Activated naive CD8-positive, alpha-beta T cell treated with anti-CD3 and anti-CD28 coated beads, Interleukin-2, amount 50 U/mL, for 24 hours (primary cell): Measurements from ENCODE around the gene CACNA1I.
A peak's percentile ranks its signal among the peaks of the same experiment; 100 is the strongest.

ENCODE experiments used
- ATAC-seq: fragments of 150-1000 bp; cut with Tn5 transposase; one replicate; pipeline ENCODE4 v1.10.0; 2021
- DNase-seq: peaks from one replicate; pipeline ENCODE4 v3.0.0; 2021
- H3K27ac Mint-ChIP-seq: one replicate; pipeline ENCODE4 v1.8.0; 2021; ENCODE audit warnings: mild to moderate bottlenecking, mixed read lengths
- H3K27me3 Mint-ChIP-seq: one replicate; pipeline ENCODE4 v1.8.0; 2021; ENCODE audit warnings: mixed read lengths
- H3K36me3 Mint-ChIP-seq: one replicate; pipeline ENCODE4 v1.8.0; 2021; ENCODE audit warnings: low read depth, mixed read lengths
- H3K4me1 Mint-ChIP-seq: one replicate; pipeline ENCODE4 v1.8.0; 2021; ENCODE audit warnings: mixed read lengths
- H3K4me3 Mint-ChIP-seq: one replicate; pipeline ENCODE4 v1.8.0; 2021; ENCODE audit warnings: mild to moderate bottlenecking, moderate library complexity, mixed read lengths
- H3K9me3 Mint-ChIP-seq: one replicate; pipeline ENCODE4 v1.8.0; 2021; ENCODE audit warnings: mixed read lengths

The CACNA1I gene

DNA sequence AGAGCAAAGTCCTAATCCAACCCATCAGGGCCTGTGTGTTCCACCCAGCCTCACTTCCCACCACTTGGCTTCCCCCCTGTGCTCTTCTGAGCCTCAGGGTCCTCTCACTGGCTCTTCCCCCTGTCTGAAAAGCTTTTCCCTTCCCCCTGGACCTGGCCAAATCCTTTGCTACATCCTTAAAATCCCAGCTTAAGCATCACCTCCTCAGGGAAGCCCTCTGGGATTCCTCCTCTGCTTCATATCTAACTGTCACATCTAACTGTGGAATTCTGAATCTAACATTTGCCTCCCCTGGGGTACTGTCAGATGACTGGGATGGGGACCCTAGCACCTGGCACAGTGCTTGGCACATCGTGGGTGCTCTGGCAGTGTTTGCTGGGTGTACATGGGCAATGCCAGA is 985 bp downstream of the CACNA1I start:
- peaks cover 14% of the 10 kb centered on the region for H3K4me1 Mint-ChIP-seq
- H3K27ac Mint-ChIP-seq = no peak overlapping the region
- no peaks in the 10 kb centered on the region for H3K9me3 Mint-ChIP-seq
- no peaks in the 10 kb centered on the region for H3K36me3 Mint-ChIP-seq
- H3K27me3 Mint-ChIP-seq = no peaks in the 10 kb centered on the region
- ATAC-seq = no peak
- no peak for DNase-seq
- H3K4me3 Mint-ChIP-seq = no peak overlapping the region

DNA sequence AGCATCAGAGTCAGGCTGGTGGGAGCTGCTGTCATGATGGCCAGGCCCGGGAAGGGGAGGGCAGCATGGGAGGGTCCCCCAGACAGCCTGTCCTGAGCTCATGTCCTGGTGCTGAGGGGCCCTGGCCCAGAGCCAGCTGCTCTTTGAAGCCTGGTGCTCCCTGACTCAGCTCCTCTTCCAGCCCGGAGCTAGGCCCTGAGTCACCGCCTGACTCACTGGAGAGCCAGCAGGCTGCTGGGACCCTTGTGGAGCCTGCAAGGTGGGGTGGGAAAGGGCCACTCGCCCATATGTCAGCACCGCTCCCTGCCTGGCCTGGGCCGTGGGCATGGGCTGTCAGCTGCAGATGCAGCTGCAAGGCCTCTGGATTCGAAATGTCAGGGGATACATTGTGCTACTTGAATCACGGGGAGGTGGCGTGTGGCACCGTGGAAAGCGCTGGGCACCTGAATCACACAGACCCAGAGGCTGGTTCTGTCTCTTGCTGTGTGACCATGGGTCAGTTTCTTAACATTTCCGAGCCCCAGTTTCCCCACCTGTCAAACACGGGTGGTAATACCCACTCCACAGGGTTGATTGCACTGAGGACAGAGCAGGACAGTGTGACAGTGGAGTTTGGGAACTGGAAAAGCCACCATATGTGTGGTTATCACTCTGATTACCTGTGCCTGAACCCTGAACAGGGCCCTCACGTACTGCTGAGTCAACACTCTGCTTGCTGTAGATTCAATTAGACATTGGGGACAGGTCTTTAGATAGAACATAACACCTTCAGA is 4.4 kb downstream of the CACNA1I start:
- no peak overlapping the region for H3K4me3 Mint-ChIP-seq
- ATAC-seq = peak; percentile 9
- H3K4me1 Mint-ChIP-seq = no peaks in the 10 kb centered on the region
- DNase-seq = no peak
- no peaks in the 10 kb centered on the region for H3K36me3 Mint-ChIP-seq
- H3K27me3 Mint-ChIP-seq = peaks cover 14% of the 10 kb centered on the region
- no peak overlapping the region for H3K27ac Mint-ChIP-seq
- no peaks in the 10 kb centered on the region for H3K9me3 Mint-ChIP-seq

DNA sequence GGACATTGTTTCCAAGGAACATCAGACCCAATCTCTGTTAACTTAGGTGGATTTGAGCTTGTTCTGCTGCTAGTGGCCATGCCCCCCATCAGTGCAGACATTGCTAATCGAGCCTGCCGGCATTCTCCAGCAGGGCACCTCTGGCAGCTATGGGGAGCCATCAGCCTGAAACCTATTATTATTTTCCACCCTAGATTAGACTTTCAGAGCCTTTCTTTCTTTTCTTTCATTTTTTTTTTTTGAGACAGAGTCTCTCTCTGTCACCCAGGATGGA is 4.9 kb downstream of the CACNA1I start:
- Mint-ChIP-seq H3K4me3 (no peak overlapping the region), H3K27me3 (peaks cover 16% of the 10 kb centered on the region), H3K27ac (no peak overlapping the region), H3K36me3 (no peaks in the 10 kb centered on the region), H3K9me3 (no peaks in the 10 kb centered on the region), H3K4me1 (no peaks in the 10 kb centered on the region)
- DNase-seq = no peak
- ATAC-seq = no peak

DNA sequence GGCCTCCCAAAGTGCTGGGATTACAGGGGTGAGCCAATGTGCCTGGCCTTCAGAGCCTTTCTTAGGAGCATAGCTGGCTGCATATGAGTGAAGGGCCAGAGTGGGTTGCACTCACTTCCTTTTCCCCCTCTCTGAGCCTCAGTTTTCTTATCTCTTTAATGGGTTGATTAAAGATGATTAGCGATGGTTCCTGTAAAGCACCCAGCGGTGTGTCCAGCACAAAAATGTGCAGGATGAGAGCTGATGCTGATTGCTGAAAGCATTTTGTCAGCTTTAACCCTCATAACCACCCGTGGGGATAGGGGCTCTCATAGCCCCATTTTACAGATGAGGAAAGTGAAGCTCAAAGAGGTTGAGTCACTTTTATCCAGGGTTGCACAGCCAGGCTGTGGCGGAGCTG is 5.5 kb downstream of the CACNA1I start:
- Mint-ChIP-seq H3K27ac (no peak overlapping the region), H3K36me3 (no peaks in the 10 kb centered on the region), H3K27me3 (peaks cover 17% of the 10 kb centered on the region), H3K9me3 (no peaks in the 10 kb centered on the region), H3K4me1 (no peaks in the 10 kb centered on the region), H3K4me3 (no peak overlapping the region)
- ATAC-seq (no peak), DNase-seq (no peak)

DNA sequence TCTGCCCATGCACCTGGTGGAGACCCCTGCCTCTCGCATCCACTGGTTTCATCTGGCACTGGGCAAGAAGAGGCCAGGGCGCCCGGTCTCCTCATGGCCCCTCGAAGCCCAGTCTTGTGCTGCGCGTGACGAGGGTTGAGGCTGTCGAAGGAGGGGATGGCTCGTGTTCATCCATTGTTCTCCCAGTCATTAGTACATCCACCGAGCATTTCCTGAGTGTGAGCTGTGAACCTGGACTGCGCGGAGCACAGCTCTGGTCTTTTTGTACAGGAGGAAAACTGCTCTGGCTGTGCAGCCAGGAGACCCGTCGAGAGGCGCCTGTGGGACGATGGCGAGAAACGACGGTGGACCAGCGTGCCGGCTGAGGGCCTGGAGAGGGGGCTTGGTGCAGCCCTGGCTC is 6.8 kb downstream of the CACNA1I start:
- ATAC-seq (no peak), DNase-seq (no peak)
- H3K4me1 Mint-ChIP-seq = no peaks in the 10 kb centered on the region
- H3K27ac Mint-ChIP-seq = no peak overlapping the region
- H3K27me3 Mint-ChIP-seq = peaks cover 17% of the 10 kb centered on the region
- no peak overlapping the region for H3K4me3 Mint-ChIP-seq
- H3K36me3 Mint-ChIP-seq = no peaks in the 10 kb centered on the region
- H3K9me3 Mint-ChIP-seq = no peaks in the 10 kb centered on the region

DNA sequence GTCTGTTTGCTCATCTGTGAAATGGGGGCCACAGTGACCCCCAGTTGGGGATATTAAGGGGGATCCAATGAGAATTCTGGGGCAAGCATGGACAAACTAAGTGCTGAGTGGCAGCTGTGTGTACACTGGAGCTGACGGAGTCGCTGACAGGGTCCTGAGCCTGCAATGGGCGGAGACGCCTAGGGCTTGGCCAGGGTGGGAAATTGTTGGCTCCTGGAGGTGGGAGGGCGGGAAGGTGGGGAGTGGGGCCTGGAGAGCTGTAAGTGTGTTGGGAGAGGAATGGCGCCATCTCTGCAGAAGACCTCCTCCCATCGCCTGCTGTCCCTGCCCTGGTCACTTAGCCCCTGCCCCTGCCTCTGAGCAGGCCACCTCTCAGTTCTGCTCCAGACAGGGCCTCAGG is 7.3 kb downstream of the CACNA1I start:
- DNase-seq = no peak
- Mint-ChIP-seq H3K27ac (no peak overlapping the region), H3K27me3 (peaks cover 17% of the 10 kb centered on the region), H3K4me3 (no peak overlapping the region), H3K4me1 (no peaks in the 10 kb centered on the region), H3K36me3 (no peaks in the 10 kb centered on the region), H3K9me3 (peaks cover 3% of the 10 kb centered on the region)
- no peak for ATAC-seq

DNA sequence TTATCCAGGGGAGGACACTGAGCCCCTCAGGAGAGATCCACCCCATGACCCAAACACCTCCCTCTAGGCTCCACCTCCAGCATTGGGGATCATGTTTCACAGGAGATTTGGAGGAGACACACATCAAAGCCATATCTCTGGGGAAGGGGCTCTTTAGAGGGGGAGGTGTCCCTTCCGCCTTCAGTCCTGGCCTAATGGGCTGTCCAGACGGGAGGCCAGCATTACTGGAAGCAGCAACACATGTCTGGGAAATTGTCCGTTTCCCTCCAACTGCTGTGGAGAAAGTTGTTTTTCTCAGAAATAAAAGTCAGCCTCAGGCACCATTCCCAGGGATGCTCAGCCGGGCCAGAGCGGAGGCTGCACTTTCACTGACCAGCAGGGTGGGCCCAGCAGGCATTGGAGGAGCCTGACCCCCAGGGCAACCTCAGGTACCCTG is 9.5 kb downstream of the CACNA1I start:
- ATAC-seq (no peak), DNase-seq (no peak)
- Mint-ChIP-seq H3K9me3 (peaks cover 10% of the 10 kb centered on the region), H3K36me3 (no peaks in the 10 kb centered on the region), H3K4me3 (no peak overlapping the region), H3K27me3 (peaks cover 20% of the 10 kb centered on the region), H3K27ac (no peak overlapping the region), H3K4me1 (no peaks in the 10 kb centered on the region)

DNA sequence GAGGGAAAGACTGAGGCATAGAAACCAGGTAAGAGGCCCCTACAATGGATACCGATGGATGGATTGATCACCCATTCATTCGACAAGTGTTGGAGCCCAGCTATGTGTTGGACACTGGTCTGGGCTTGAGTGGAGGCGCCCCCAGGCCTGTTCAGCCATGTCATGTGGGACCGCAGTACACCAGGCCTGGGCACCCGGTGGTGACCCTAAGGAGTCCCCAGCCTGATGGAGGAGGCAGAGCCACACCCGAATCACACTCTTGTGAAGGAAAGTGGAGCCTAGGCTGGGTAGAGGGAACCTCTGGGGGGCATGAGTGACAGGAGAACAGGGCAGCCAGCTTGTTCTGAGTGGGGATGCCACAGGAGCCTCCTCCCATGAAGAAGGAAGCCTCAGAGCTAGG is 10.2 kb downstream of the CACNA1I start:
- no peak overlapping the region for H3K4me3 Mint-ChIP-seq
- DNase-seq (no peak), ATAC-seq (no peak)
- no peak overlapping the region for H3K27ac Mint-ChIP-seq
- H3K27me3 Mint-ChIP-seq = peaks cover 20% of the 10 kb centered on the region
- no peaks in the 10 kb centered on the region for H3K4me1 Mint-ChIP-seq
- peaks cover 10% of the 10 kb centered on the region for H3K9me3 Mint-ChIP-seq
- no peaks in the 10 kb centered on the region for H3K36me3 Mint-ChIP-seq

DNA sequence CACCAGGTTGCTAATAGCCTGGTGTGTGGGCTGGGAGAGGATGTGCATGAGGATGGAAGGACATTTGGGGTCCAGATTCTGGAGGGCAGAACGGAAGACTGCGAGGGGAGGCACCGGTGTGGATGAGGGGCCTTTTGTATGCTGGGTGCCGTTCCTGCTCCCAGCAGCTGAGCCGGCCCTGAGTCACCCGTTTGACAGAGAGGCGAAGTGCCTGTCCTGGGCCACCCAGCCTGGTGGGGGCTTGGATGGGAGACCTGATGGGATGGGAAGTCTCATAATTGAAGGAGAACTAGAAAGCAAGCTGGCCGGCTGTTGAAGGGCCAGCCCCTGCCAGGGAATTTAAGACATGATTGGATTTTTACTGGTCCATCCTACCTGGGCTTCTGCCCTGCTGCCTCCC is 10.8 kb downstream of the CACNA1I start:
- Mint-ChIP-seq H3K4me1 (no peaks in the 10 kb centered on the region), H3K9me3 (peaks cover 10% of the 10 kb centered on the region), H3K27ac (no peak overlapping the region), H3K4me3 (no peak overlapping the region), H3K27me3 (peaks cover 20% of the 10 kb centered on the region), H3K36me3 (no peaks in the 10 kb centered on the region)
- ATAC-seq (no peak), DNase-seq (no peak)

DNA sequence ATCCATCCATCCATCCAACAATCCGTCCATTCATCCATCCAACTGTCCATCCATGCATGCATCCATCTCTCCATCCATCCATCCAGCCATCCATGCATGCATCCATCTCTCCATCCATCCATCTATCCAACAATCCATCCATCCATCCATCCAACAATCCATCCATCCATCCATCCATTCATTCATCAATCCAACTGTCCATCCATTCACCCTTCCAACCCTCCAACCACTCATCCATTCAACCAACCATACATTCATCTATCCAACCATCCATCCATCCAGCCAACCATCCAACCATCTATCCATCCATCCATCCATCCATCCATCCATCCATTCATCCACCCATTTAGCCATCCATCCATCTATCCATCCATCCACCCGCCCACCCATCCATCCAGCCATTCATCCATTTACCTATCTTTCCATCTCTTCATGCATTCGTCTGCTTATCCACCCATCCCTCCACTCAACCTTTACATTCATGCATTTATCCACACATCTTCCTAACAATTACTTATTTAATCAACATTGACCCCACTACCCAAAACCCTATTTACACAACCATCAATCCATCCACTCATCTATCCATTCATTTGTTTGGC is 12.6 kb downstream of the CACNA1I start:
- no peaks in the 10 kb centered on the region for H3K4me1 Mint-ChIP-seq
- DNase-seq (no peak), ATAC-seq (no peak)
- H3K9me3 Mint-ChIP-seq = peaks cover 10% of the 10 kb centered on the region
- H3K4me3 Mint-ChIP-seq = no peak overlapping the region
- H3K27ac Mint-ChIP-seq = no peak overlapping the region
- H3K36me3 Mint-ChIP-seq = no peaks in the 10 kb centered on the region
- H3K27me3 Mint-ChIP-seq = peaks cover 17% of the 10 kb centered on the region

DNA sequence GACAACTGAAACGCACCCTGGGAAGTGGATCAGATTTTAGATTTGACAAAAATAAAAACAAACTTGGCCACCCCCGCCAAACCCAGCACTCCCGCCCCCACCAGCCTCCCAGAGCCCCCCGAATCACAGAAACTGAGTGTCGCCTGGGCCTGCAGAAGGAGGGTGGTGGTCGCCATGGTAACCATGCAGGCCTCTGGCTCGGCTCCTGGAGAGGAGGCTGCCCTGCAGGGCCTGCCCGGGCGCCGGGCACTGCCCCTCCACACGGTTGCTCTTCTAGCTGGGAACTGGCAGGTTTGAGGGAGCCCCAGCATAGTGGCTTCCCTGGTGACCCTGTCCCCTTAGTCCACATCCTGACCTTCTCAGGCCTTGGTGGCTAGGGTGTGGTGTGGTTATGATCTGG is 19.3 kb downstream of the CACNA1I start:
- Mint-ChIP-seq H3K27me3 (peaks cover 2% of the 10 kb centered on the region), H3K27ac (no peak overlapping the region), H3K36me3 (no peaks in the 10 kb centered on the region), H3K4me3 (no peak overlapping the region), H3K9me3 (no peaks in the 10 kb centered on the region), H3K4me1 (no peaks in the 10 kb centered on the region)
- ATAC-seq (no peak), DNase-seq (no peak)

DNA sequence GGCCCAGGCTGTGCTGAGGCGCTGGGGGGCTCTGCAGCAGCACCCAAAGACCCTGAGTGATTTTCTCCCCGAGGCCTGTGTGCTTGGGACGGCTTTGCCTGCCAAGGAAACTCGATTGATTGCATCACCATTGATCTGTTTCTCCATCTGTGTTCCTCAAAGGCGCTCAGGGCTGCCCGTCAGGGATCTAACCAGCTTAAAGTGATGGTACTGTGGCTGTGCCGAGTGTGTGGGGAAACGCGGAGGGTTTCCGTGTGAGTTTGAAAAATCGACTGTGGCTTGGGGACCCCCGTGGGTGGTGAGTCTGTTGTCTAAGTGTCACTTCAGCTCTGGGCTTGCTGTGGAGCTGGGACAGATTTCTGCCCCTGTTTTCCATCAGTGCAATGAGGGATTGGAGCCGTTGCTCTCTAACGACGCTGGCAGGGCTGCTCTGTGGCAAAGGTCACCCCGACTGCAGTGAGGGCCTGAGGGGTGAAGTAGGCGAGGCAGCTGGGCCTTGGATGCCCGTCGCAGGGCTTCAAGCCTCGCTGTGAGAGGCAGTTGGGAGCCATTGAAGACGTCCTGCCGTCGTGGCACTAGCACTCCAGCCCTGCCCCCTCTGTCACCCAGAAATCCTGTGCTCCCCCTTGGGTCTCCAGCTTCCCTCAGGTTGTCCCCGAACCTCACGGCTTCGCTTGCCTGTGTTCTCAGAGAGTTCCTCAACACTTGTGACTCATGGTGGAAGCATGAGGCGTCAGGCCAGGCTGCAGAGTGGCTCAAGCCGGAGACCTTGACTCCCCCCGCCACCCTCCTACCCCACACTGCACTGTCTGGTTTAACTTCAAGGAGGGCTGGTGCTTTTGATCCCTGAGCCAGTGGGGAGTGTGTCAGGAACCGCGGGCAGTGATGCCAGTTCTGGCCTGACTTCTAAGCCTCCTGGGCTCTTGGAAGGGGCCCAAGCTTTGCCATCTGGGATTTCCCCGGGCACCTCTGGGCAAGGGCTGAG is 21.8 kb downstream of the CACNA1I start:
- DNase-seq = no peak
- no peak overlapping the region for H3K4me3 Mint-ChIP-seq
- no peak for ATAC-seq
- H3K36me3 Mint-ChIP-seq = no peaks in the 10 kb centered on the region
- H3K27ac Mint-ChIP-seq = no peak overlapping the region
- H3K4me1 Mint-ChIP-seq = no peaks in the 10 kb centered on the region
- H3K9me3 Mint-ChIP-seq = no peaks in the 10 kb centered on the region
- peaks cover 14% of the 10 kb centered on the region for H3K27me3 Mint-ChIP-seq

DNA sequence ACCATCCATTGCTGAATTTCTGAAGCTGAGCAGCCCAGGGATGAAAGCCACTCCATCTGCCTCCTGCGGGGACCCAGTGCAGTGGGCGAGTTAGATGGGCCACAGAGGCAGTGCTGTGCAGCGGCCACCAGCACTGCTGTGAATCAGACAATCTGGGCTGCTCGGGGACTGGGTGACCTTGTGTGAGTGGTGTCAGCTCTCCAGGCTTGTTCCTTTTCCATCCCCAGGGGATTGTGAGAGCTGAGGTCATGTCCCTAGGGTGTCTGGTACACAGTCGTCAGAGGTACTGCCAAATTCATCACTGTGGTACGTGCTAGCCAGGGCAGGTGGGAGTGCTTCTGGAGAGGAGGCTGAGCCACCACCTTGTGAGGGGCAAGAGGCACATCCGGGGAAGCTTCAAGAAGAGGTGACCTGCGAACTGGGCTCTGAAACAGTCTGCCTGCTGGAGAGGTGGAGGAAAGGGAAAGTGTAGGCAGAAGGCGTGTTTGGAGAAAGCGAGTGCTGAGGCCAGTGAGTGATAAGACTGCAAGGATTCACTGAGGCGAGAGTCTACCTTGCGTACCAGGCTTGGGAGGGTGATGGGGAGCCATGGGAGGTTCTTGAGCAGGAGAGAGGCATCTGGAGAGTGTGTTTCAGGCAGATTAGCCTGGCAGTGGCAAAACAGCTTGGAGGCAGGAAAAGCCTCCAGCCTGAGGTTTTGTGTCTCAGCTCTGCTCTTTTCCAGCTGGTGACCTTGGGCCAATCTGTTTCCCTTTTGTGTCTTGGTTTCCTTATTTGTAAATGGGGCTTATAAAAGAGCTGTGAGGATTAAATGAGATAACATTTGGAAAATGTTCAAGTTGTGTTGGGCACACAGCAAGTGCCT is 22.7 kb downstream of the CACNA1I start:
- Mint-ChIP-seq H3K27me3 (peaks cover 16% of the 10 kb centered on the region), H3K4me3 (no peak overlapping the region), H3K4me1 (peaks cover 1% of the 10 kb centered on the region), H3K27ac (no peak overlapping the region), H3K36me3 (no peaks in the 10 kb centered on the region), H3K9me3 (no peaks in the 10 kb centered on the region)
- DNase-seq (no peak), ATAC-seq (no peak)

DNA sequence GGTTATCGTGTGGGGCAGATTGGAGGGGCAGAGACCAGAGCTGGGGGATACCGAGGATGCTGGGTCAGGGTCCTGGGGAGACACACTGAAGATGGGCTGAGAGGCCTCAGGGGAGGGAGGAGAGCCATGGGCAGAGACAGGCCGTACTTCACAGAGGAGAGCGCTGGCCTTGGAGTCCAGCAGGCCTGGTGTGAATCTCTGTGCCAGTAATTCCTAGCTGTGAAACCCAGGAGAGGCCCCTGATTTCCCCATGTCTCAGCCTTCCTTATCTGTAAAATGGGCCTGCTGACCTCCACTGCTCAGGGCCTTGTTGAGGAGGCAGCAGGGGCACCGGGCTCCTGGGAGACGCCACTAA is 23.4 kb downstream of the CACNA1I start:
- Mint-ChIP-seq H3K4me3 (no peak overlapping the region), H3K36me3 (no peaks in the 10 kb centered on the region), H3K4me1 (peaks cover 4% of the 10 kb centered on the region), H3K27ac (no peak overlapping the region), H3K9me3 (no peaks in the 10 kb centered on the region), H3K27me3 (peaks cover 20% of the 10 kb centered on the region)
- ATAC-seq = no peak
- no peak for DNase-seq
